GM19467 (cell line): ENCODE measurements around the gene INSRR.

Source experiments
- ATAC-seq: cut with Tn5 transposase; IDR thresholded peaks from one replicate; pipeline ENCODE4 v1.9.1; 2021; ENCODE audit warnings: mild to moderate bottlenecking, moderate library complexity; ENCODE audit not compliant: unreplicated experiment

Gene INSRR

DNA sequence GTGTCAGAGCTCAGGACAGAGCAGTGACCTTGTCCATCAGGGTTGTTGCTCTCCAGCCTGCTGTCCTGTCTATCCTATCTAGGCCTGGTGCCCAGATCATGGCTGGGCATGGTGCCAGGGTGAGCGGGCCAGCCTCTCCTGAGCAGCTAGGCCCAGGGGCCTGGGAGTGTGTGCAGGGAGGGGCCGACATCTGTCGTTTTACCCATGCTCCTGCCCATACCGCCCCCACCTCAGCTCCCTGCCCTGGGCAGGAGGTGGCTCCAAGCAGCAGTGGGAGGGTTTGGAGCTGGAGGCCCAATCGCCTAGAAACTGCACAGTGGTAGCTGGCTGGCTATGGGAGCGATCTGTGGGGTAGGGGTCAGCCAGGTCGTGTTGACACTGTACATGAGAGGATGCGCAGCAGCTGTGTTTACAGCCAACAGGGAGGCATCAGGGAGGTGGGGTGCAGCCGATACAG, 6.5 kb downstream of the INSRR start:
- no peak for ATAC-seq

GRCh38 chr1:156851779-156852417, 7.0 kb downstream of the INSRR start:
- ATAC-seq = no peak

DNA sequence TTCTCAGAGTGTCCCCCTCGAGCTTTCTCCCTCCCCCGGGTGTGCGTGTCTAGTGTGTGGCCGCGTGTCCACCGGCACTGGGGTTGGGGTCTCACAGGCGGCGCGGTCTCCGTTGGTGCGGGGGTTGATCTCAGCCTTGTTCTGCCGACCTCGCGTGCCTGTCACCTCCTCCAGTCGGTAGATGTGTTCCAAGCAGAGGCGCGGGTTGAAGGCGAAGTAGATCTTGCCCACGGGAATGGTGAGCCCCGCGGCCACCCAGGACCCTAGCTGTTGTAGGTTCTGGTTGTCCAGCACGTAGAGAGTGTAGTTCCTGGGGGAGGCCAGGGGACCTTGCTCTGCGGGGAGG, 9.8 kb downstream of the INSRR start:
- ATAC-seq = no peak

DNA sequence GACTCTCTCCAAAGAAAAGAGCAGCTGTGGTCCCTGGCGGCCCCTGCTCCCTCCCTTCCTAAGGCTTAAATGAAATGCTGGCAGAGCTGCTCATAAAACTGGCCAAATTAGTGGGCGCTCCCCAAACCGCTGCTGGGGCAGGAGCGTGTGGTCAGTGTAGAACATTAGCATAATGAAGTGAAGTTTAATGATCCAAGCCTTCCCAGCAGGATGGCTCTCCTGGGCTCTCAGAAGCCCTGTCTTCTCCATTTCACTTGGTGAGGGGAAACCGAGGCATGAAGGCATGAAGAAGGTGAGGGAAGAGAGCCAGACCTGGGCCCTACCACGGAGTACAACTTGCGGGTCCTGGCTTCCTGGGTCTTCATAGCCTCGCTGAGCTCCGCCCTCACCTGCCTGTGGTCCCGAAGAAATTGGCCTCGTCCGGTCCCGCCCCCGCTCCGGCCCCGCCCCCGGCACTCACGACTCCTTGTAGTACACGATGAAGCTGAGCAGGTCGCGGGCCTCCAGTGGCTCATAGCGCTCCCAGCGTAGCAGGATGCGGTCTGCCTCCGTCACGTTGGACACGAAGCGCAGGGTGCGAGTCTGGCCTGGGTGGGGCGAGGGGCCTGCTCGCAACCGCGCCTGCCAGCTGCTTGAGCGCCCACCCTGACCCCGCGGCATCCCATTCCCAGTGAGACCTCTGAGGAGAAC, 10.3 kb downstream of the INSRR start:
- ATAC-seq = no peak

- no peak for ATAC-seq
Observed at GRCh38 chr1:156847591-156848460, 11.1 kb downstream of the INSRR start.

GRCh38 chr1:156846643-156847042, 12.3 kb downstream of the INSRR start:
- ATAC-seq = no peak

- no peak for ATAC-seq
Observed at GRCh38 chr1:156845953-156846545, 12.9 kb downstream of the INSRR start.

DNA sequence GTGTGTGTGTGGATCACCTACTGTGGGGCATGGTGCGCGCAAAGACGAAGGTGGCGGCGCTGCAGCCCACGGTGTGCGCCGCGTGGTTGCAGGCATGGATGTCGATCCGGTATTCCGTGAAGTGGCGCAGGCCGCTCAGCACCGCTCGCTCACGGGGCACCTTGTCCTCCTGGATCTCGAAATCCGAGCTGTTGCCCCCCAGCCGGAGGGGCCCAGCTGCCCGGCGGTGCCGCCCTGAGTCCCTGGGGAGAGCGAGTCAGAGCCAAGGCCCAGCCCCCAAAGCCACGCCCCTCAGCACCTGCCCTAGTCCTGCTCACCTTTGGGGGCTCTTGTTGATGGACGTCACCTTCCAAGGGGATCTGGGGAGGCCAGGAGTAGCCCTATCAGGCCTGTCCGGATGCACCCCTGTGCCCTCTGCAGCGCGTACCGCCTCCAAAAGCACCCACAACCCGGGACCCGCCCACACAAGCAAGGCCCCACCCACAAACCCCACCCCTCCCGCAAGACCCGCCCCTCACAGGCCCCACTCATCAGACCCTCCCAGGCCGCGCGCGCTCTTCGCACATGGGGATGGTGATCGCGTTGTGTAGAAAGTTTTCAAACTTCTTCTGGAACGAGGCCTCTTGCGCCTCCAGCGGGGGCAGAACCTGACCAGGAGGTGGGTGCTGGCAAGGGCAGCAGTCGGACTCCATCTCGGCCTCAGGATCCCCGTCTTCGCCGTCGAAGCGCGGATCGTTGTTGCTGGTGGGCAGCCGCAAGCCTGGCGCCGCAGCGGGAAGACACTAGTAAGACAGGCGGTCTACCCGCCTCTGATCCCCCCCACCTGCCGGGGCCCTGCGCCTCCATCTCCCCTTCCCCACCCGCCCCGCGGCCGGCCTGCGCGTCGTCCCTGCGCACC, 13.6 kb downstream of the INSRR start:
- no peak for ATAC-seq

GRCh38 chr1:156844638-156845037, 14.3 kb downstream of the INSRR start:
- ATAC-seq = no peak

DNA sequence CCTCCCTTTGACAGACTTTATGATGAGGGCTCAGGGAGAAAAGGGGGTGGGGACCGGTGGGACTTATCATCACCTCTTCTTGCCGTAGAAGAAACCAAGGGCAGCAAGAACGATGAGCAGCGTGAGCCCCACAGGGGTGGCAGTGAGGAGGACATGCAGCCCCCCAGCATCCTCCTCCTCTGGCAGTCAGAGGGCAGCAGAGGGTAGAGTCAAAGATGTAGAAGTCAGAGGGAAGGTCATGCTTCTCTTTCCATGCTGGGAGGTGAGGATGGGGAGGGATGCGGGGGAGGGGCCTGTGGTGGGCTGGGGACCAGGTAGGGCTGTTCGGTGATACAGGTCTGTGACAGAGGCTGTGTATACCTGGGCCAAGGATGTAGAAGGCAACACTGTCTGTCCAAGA, 14.8 kb downstream of the INSRR start:
- ATAC-seq = no peak

- no peak for ATAC-seq
Observed at GRCh38 chr1:156842618-156843300, 16.2 kb downstream of the INSRR start.

DNA sequence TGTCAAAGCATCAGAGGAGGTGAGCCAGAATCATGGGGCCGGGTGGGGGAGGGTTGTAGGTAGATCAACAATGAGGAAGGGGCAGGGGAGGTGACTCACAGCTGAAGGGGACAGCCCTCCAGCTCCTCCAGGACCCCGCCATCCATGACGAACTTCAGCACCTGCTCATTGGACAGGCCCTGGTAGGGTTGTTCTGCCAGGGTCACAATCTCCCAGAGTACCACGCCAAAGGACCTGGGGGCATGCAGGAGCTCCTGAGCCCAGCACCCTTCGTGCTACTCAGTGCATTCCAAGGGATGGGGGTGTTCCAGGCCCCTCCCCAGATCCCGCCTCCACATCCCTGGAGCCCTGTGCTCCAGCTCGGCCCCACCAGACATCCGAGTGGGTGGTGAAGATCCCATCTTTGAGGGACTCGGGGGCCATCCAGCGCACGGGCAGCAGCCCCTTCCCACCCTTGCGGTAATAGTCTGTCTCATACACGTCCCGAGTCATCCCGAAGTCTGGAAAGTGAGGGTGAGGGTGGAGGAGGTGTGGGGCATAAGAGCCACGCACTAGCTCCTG, 17.5 kb downstream of the INSRR start:
- ATAC-seq = no peak

DNA sequence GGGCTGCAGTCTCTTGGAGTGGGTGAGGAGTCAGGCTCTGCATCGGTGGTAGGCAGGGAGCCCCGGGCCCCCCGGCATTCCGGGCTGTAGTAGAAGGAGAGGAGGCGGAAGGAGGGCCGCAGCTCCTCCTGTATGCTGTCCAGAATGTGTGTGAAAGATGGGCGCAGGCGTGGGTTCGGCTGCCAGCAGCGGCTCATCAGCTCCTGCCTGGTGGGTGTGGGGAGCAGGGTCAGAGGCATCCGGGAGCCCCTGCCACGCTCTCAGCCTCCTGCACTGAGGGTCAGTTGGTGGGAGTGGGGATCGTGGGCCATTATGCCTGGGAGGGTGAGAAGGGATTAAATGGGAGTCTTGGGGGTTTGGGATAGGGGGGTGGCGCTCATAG, 18.0 kb downstream of the INSRR start:
- no peak for ATAC-seq

GRCh38 chr1:156840186-156840897, 18.6 kb downstream of the INSRR start:
- ATAC-seq = no peak

DNA sequence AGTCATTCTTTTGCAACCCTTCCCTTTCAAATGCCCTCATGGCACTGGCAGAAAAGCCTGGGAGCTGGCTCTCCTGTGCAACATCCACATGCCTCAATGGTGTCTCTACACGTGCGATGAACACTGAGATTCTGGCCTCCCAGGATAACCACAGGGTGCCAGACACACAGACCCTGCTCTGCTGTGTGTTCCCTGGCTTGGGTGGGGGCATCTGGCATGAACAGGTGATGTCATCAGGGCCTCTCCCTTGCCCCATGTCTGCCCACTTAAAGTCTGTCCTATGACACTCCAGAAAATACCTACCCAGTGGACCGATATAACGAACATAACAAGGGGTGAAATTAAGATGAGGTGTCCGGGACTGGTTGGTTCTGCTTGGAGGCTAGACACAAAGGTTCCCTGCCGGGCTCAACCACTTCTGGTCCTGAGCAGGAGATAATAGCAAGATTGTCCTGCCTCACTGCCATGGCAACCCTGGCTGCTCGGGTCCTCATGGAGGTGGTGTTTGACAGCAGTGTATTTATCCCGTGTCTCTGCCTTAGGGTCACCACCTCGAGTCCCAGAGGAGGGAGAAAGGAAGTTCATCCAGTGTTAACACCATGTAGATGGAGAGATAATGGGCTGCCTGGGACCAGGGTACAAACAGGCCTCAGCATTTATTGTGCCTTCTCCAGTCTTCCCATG, 19.3 kb downstream of the INSRR start:
- ATAC-seq = no peak

DNA sequence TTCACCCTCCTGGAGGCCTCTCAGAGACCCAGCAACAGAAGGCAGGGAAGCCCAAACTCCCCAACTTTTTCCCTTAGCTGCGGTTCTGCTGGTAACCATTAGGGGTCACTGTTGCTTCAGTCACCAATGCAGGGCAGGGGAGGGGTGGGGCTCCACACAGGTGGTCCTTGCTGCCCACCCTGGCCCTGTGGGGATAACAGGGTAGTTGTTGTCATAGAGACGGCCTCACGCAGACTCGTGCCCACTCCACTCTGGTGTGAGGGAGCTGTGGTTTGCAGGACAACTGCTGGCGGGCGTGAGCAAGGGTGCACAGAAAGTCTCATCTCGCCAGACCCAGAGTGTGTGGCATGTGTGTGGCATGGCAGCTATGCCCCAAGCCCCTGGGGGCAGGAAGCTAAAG, 19.9 kb downstream of the INSRR start:
- ATAC-seq = no peak

GRCh38 chr1:156836892-156837291, 22.0 kb downstream of the INSRR start:
- no peak for ATAC-seq

- no peak for ATAC-seq
Observed at GRCh38 chr1:156836041-156836654, 22.8 kb downstream of the INSRR start.
